GM12801 (cell line): ENCODE measurements around the gene CES4A.

Source experiments
- CTCF ChIP-seq: IDR thresholded peaks from one replicate; pipeline ENCODE4 v1.5.1; 2011; ENCODE audit warnings: control low read depth; ENCODE audit not compliant: insufficient read length; ENCODE audit errors: extremely low read depth

The CES4A gene

GRCh38 chr16:67043420-67043819 is 55.0 kb downstream of the CES4A start:
- TF ChIP-seq CTCF, result no peak

- no peak for TF ChIP-seq CTCF
Measured at GRCh38 chr16:67050796-67051195, 62.4 kb downstream of the CES4A start.

GRCh38 chr16:67052399-67052798 is 64.0 kb downstream of the CES4A start:
- no peak for TF ChIP-seq CTCF

- no peak for TF ChIP-seq CTCF
Measured at GRCh38 chr16:67053767-67054334, 65.5 kb downstream of the CES4A start.

- no peak for TF ChIP-seq CTCF
Measured at GRCh38 chr16:67054901-67055300, 66.5 kb downstream of the CES4A start.

GRCh38 chr16:67055712-67056487 is 67.5 kb downstream of the CES4A start:
- TF ChIP-seq CTCF, result no peak
